Activated naive CD4-positive, alpha-beta T cell treated with anti-CD3 and anti-CD28 coated beads, Interleukin-2, amount 50 U/mL, for 16 hours (primary cell): ENCODE data around the gene HTRA3.

Source experiments
- DNase-seq: peaks from one replicate; pipeline ENCODE4 v3.0.0-alpha.2; 2020

The HTRA3 gene

DNA sequence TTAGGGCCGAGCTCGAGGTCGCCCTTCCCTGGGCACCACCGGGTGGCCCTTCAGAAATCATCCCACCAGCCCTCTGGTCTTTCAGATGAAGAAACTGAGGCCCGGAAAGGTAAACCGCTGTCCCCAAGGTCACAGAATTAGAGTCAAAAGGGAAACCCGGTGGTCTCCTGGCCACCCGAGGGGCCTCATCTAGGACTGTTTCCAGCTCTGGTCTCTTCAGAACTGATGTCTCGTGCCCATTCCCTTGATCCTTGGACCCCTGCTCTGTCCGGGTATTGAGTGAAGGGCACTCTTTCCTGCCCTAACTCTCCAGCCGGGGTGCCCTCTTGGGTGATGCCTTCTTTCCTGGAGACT is 841 bp downstream of the HTRA3 start:
- no peak for DNase-seq

DNA sequence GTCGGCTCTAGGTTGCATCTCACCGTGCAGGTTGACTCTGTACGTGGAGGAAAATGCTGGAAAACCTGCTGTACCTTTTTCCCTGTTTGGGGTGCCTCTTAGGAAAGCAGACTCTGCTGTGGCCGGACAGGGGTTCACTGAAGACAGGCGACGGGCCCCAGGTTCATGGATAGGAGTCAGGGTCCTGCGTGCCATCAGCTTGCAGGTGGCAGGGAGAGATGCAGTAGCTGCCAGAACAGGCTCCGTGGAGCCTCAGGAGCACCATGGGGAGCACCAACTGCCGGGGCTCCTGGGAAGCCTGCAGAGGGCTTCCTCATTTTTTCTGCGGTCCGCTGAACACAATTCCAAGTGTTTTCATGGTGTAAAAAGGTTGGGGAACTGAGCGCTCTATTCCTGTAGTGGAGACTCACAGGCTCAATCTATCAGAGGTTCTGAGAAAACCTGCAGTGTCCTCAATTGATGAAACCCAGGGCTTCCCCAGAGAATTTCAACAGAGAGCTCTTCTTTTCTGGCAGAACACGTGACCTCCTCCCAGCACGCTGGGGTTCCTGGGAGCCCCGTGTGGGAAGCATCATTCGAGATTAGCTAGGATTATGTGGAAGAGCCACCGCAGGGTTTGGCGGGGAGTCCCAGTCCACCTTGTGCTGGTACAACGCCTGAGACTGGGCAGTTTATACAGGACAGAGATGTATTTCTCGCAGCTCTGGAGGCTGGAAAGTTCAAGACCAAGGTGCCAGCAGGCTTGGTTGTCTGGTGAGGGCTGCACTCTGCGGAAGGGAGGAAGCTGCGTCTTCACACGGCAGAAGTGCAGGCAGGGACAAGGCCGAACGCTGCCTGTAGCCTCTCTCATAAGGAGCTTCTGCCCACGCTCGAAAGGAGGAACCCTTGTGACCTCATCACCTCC is 1.6 kb downstream of the HTRA3 start:
- no peak for DNase-seq

DNA sequence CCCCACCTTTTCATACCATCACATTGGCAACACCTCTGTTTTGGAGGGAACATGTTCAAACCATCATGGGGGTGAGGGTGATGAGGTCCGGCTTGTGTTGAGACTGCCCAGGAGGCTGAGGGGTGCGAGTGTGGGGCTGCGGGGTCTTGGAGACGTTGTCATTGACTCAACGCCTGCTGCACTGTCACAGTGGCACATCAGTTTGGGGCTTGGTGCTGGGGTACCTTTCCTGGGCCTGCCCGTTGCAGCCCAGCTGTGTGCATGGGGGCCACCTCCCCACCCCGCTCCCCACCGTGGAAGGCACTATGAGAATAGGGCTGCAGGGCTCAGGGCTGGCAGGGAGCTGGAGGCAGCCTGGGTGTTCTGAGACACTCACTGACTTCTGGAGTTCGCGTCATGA is 2.3 kb downstream of the HTRA3 start:
- DNase-seq, result no peak

- no peak for DNase-seq
Observed at GRCh38 chr4:8272472-8273428, 3.2 kb downstream of the HTRA3 start.

GRCh38 chr4:8273450-8273849 is 3.9 kb downstream of the HTRA3 start:
- DNase-seq, result no peak

GRCh38 chr4:8274066-8274652 is 4.6 kb downstream of the HTRA3 start:
- no peak for DNase-seq

GRCh38 chr4:8274765-8275547 is 5.4 kb downstream of the HTRA3 start:
- no peak for DNase-seq

DNA sequence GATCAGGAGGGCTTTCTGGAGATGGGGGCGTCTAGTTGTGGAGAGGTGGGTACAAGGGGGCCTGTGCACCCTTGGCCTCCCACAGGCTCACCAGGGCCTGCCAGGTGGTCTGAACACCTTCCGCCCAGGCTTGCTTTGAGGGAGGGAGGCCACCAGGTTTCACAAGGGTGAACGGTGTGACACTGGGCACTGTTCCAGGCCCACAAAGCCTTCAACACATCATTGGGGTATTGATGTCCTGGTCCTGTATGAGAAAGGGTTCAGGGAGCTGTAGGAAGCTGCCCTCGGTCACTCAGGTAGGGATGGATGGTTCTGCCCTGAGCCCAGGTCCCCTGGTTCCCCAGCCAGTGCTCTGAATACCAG is 6.0 kb downstream of the HTRA3 start:
- DNase-seq, result no peak

DNA sequence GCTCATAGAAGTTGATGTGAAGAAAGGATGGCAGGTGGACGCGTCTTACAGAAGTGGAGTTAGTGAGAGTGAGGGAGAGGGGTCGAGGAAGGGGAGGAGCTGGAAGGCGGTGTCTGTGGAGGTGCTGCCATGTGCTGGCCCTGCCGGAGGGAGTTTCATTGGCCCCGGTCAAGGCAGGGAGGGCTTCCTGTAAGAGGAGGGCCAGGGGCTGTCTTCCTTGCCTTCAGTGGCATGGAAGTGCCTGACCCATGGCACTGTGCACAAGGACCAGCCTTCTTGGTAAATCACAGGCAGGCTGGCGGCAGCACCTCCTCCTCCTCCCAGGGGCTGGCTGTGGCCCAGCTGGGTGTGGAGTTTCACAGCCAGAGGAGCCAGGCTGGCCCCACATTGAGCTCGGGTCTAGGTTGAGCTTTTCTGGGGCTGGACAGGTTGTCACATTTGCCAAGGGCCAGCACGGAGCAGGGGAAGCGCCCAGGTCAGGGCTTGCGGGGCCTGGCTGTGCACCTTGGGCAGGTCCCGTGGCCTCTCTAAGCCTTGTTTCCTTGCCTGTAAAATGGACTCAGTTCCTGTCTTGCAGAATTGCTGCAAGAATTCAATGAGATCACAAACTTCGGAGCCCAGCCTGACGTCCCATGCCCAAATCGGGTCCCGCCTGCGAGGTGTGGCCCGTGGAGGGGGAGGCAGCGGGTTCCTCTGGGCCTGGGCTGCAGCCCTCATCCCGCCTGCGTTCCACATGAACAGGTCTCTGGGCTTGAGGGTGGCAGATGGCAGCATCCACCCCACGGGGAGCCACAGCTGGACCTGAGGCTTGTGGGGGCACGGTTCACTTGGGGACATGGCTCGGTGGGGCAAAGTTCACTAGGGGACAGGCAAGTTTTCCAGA is 7.0 kb downstream of the HTRA3 start:
- DNase-seq, result no peak

DNA sequence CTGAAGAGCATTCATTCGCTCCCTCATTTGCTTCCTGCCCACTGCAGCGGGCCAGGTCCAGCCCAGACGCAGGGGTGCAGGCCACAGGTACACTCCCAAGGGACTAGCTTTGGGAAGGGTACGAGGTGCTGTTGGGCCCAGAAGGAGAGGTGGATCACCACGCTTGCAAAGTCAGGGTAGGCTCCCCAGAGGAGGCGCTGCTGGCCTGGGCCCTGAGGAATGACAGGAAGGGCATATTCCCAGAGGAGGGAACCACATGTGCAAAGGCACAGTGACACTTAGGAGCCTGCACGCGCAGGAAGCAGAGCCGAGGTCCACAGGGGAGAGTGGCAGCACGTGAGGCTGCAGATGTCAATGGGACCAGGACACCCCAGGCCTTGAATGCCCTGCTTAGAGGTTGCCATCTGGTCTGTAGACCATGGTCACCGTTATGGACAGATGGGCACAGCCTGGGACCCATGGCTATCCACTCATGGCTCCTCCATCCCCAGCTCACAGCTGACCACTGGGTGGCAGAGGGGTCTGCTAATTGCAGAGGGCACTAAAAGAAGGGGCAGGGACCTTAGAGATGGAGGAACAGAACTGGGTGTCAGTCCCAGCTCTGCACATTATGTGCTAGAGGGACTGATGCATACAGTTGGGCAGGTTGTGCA is 7.9 kb downstream of the HTRA3 start:
- no peak for DNase-seq

GRCh38 chr4:8278009-8278395 is 8.4 kb downstream of the HTRA3 start:
- DNase-seq, result no peak

- no peak for DNase-seq
Observed at GRCh38 chr4:8278421-8279287, 9.1 kb downstream of the HTRA3 start.

- DNase-seq, result no peak
Observed at GRCh38 chr4:8279321-8280157, 10.0 kb downstream of the HTRA3 start.

- DNase-seq, result no peak
Observed at GRCh38 chr4:8280158-8280875, 10.8 kb downstream of the HTRA3 start.

- no peak for DNase-seq
Observed at GRCh38 chr4:8280876-8281440, 11.4 kb downstream of the HTRA3 start.

DNA sequence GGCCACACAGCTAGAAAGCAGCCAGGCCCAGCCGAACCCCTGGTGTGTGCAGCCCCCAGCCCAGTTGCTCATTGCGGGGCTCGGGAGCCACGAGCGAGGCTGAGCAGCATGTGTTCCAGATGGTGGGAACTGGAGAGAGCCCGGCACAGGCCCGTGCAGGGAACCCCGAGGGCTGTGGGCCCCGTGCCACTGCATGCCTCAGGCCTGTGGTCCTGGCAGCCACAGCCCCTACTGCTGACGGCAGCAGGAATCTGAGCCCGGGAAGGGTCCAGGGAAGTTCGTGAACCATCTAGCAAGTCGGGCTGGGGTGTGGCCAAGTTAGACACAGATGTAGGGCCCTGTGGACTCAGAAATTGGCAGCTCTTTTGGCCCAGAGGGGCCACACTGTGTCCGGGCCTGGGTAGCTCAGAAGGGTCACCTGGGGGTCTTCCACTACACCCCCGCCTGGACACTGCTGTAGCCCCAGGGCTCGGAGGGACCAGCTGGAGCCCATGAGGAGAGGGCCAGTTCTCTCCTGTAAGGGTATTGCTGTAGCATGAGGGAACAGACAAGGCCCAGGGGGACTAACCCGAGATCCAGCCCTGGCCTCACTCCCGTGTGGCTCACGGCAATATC is 12.1 kb downstream of the HTRA3 start:
- DNase-seq, result no peak

- DNase-seq, result no peak
Observed at GRCh38 chr4:8282134-8282641, 12.6 kb downstream of the HTRA3 start.
